Tibial artery (tissue), 4 donors: Measurements from ENCODE around the gene SMOC2.

ENCODE experiments used
- DNase-seq, 2 donors: peaks; one replicate each; pipeline ENCODE4 v3.0.0-alpha.2; 2019
- H3K27ac ChIP-seq, 2 donors: fragments of 200-600 bp; sonication (generic) in 1 of 2; 1 replicate in 1 of 2; 2 replicates in 1 of 2; pipeline ENCODE4 v1.5.1; 2018 to 2019; ENCODE audit warnings: mild to moderate bottlenecking in 1 of 2
- H3K27me3 ChIP-seq, 2 donors: fragments of 200-600 bp; sonication (generic) in 1 of 2; one replicate each; pipeline versions ENCODE4 v1.5.1 to v1.6.0; 2016 to 2019
- H3K36me3 ChIP-seq, 3 donors: fragments of 200-600 bp; sonication (generic) in 2 of 3; one replicate each; pipeline ENCODE4 v1.5.1; 2016 to 2019; ENCODE audit warnings: mild to moderate bottlenecking in 2 of 3
- H3K4me1 ChIP-seq, 4 donors: fragments of 200-600 bp; sonication (generic) in 2 of 4; 1 replicate in 3 of 4; 2 replicates in 1 of 4; pipeline ENCODE4 v1.5.1; 2016 to 2019
- H3K4me3 ChIP-seq, 2 donors: fragments of 200-600 bp; sonication (generic) in 1 of 2; 1 replicate in 1 of 2; 2 replicates in 1 of 2; pipeline ENCODE4 v1.5.1; 2018 to 2019; ENCODE audit warnings: mild to moderate bottlenecking in 2 of 2
- H3K9me3 ChIP-seq, 3 donors: fragments of 200-600 bp; sonication (generic) in 1 of 3; one replicate each; pipeline ENCODE4 v1.5.1; 2016 to 2019
- CTCF ChIP-seq, 2 experiments: fragments of 200-600 bp in 1 of 2; fragments of 450-650 bp in 1 of 2; IDR thresholded peaks; one replicate each; pipeline ENCODE4 v1.5.1; 2017 to 2019; ENCODE audit warnings: antibody characterized with exemption in 2 of 2, mild to moderate bottlenecking in 1 of 2, moderate library complexity in 1 of 2
- intact Hi-C: fragments of 100-400 bp; cut with DNase I; formaldehyde crosslinking; loops from one replicate; pipeline ENCODE4 v1.15.0; 2023; ENCODE audit warnings: low total_unique reads

The SMOC2 gene

GRCh38 chr6:168455847-168456530 lies 15.0 kb downstream of the SMOC2 start:
- peak overlapping the region in 1 of 2 donors; percentile 91 for H3K27ac ChIP-seq
- peaks cover 0 to 56% (median 31%) of the 10 kb centered on the region in 4 donors for H3K4me1 ChIP-seq
- no peak for TF ChIP-seq CTCF (IDR thresholded peaks at IDR 0.05)
- no peaks in the 10 kb centered on the region for H3K36me3 ChIP-seq
- DNase-seq = no peak
- no peaks in the 10 kb centered on the region for H3K27me3 ChIP-seq
- H3K4me3 ChIP-seq = no peak overlapping the region
- no peaks in the 10 kb centered on the region for H3K9me3 ChIP-seq
- intact Hi-C loops = no loop called here

GRCh38 chr6:168456907-168457652 lies 16.1 kb downstream of the SMOC2 start:
- no peaks in the 10 kb centered on the region for H3K36me3 ChIP-seq
- H3K27ac ChIP-seq = no peak overlapping the region
- peaks cover 0 to 45% (median 26%) of the 10 kb centered on the region in 4 donors for H3K4me1 ChIP-seq
- no peaks in the 10 kb centered on the region for H3K9me3 ChIP-seq
- H3K4me3 ChIP-seq = no peak overlapping the region
- intact Hi-C loops = no loop called here
- no peaks in the 10 kb centered on the region for H3K27me3 ChIP-seq
- DNase-seq = no peak
- TF ChIP-seq CTCF (IDR thresholded peaks at IDR 0.05) = no peak

- no peaks in the 10 kb centered on the region for H3K9me3 ChIP-seq
- no peaks in the 10 kb centered on the region for H3K27me3 ChIP-seq
- no peaks in the 10 kb centered on the region for H3K36me3 ChIP-seq
- no peak for DNase-seq
- intact Hi-C loops = no loop called here
- peaks cover 0 to 40% (median 21%) of the 10 kb centered on the region in 4 donors for H3K4me1 ChIP-seq
- no peak overlapping the region for H3K27ac ChIP-seq
- no peak overlapping the region for H3K4me3 ChIP-seq
- no peak for TF ChIP-seq CTCF (IDR thresholded peaks at IDR 0.05)
These were observed 16.6 kb downstream of the SMOC2 start for GRCh38 chr6:168457653-168457934.

- Histone ChIP-seq H3K4me3 (no peak overlapping the region), H3K36me3 (no peaks in the 10 kb centered on the region), H3K27ac (no peak overlapping the region), H3K4me1 (peaks cover 0 to 35% (median 16%) of the 10 kb centered on the region in 4 donors), H3K9me3 (no peaks in the 10 kb centered on the region), H3K27me3 (no peaks in the 10 kb centered on the region)
- DNase-seq = no peak
- no peak for TF ChIP-seq CTCF (IDR thresholded peaks at IDR 0.05)
- intact Hi-C loops = no loop called here
These were observed 17.1 kb downstream of the SMOC2 start for GRCh38 chr6:168458101-168458500.

- TF ChIP-seq CTCF (IDR thresholded peaks at IDR 0.05) = no peak
- H3K27me3 ChIP-seq = no peaks in the 10 kb centered on the region
- H3K4me1 ChIP-seq = peaks cover 0 to 22% (median 9%) of the 10 kb centered on the region in 4 donors
- intact Hi-C loops = no loop called here
- no peak for DNase-seq
- H3K9me3 ChIP-seq = no peaks in the 10 kb centered on the region
- no peak overlapping the region for H3K27ac ChIP-seq
- H3K4me3 ChIP-seq = no peak overlapping the region
- no peaks in the 10 kb centered on the region for H3K36me3 ChIP-seq
These were observed 18.6 kb downstream of the SMOC2 start for GRCh38 chr6:168459572-168459971.
